ENCODE results near the gene SLC24A4. TPM values are rescaled to one million over a fixed set of nuclear protein-coding genes. Genes with fewer than 3 reads are reported as not detected.

The SLC24A4 gene
- total and polyA plus RNA-seq, 2 of the 4 experiments (the other 2 are of a cell fraction), result not detected

GRCh38 chr14:92528486-92529100 lies 205.6 kb downstream of the SLC24A4 start:
- H3K18ac ChIP-seq (ENCODE audit: low read depth, low read length), result peak overlapping the region; percentile 24
- H3K23ac ChIP-seq (ENCODE audit: low read depth, low read length), result peak overlapping the region; percentile 73
- H3K56ac ChIP-seq (ENCODE audit: extremely low read depth, insufficient read depth, low read length), result no peak overlapping the region
- intact Hi-C loops (cut with micrococcal nuclease) (no loop called here), in situ Hi-C loops (cut with MboI; ENCODE audit: low sequenced_read_pairs) (no loop called here), dilution Hi-C loops (cut with HindIII; ENCODE audit: low sequenced_read_pairs, unreplicated experiment) (no loop called here)
- ChIA-PET POLR2A (ENCODE audit: unreplicated experiment) (no interaction called here), CTCF (interaction anchor here (0.6 kb wide), 1 partner anchor 224 kb away, joined by 4 read pairs; no protein-coding TSS in a partner anchor)
- no peaks in the 10 kb centered on the region for H3K36me3 ChIP-seq (ENCODE audit: control insufficient read depth, insufficient read depth, low read length)
- BruUV-seq (replicated peaks), result no TSS peak
- no peaks in the 10 kb centered on the region for H3K27me3 ChIP-seq (ENCODE audit: control insufficient read depth, insufficient read depth, low read length)
- WGBS, 2 experiments (ENCODE audit: extremely low coverage in 2 of 2, insufficient read length in 1 of 2), result no CpG with 5 or more reads among the region's 14 CpGs
- H3K27ac ChIP-seq (ENCODE audit: insufficient read depth, low read length), result peak overlapping the region; percentile 75
- H2BK20ac ChIP-seq (ENCODE audit: low read depth, low read length), result peak overlapping the region; percentile 74
- no peak overlapping the region for H3K4me3 ChIP-seq (ENCODE audit: insufficient read depth, low read depth, low read length)
- peak overlapping the region; percentile 1 for H2AFZ ChIP-seq (replicated peaks; ENCODE audit: low read length, poor library complexity)
- peak overlapping the region; percentile 88 for H2BK120ac ChIP-seq (ENCODE audit: low read depth, low read length)
- peak overlapping the region; percentile 74 for H2BK5ac ChIP-seq (ENCODE audit: low read depth, low read length, poor library complexity, severe bottlenecking)
- peak overlapping the region; percentile 75 for H4K91ac ChIP-seq (ENCODE audit: insufficient read depth, low read depth, low read length)
- peaks cover 14% of the 10 kb centered on the region for H4K20me1 ChIP-seq (ENCODE audit: insufficient read depth, low read length)
- TF ChIP-seq MXI1 (IDR thresholded peaks at IDR 0.05; ENCODE audit: borderline replicate concordance, low read depth, low read length), result no peak
- no peak for TF ChIP-seq FOS (IDR thresholded peaks at IDR 0.05; ENCODE audit: low read depth, low read length)
- TF ChIP-seq, protein P1, sequence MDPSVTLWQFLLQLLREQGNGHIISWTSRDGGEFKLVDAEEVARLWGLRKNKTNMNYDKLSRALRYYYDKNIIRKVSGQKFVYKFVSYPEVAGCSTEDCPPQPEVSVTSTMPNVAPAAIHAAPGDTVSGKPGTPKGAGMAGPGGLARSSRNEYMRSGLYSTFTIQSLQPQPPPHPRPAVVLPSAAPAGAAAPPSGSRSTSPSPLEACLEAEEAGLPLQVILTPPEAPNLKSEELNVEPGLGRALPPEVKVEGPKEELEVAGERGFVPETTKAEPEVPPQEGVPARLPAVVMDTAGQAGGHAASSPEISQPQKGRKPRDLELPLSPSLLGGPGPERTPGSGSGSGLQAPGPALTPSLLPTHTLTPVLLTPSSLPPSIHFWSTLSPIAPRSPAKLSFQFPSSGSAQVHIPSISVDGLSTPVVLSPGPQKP (IDR thresholded peaks at IDR 0.05; ENCODE audit: borderline replicate concordance, low read depth, low read length), result no peak
- TF ChIP-seq RAD21 (IDR thresholded peaks at IDR 0.05; ENCODE audit: low read length), result no peak
- no peak for TF ChIP-seq CHD1 (IDR thresholded peaks at IDR 0.05; ENCODE audit: low read depth, low read length)
- TF ChIP-seq, protein P2, sequence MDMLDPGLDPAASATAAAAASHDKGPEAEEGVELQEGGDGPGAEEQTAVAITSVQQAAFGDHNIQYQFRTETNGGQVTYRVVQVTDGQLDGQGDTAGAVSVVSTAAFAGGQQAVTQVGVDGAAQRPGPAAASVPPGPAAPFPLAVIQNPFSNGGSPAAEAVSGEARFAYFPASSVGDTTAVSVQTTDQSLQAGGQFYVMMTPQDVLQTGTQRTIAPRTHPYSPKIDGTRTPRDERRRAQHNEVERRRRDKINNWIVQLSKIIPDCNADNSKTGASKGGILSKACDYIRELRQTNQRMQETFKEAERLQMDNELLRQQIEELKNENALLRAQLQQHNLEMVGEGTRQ (IDR thresholded peaks at IDR 0.05; ENCODE audit: low read depth, low read length), result no peak
- TF ChIP-seq SMC3 (IDR thresholded peaks at IDR 0.05; ENCODE audit: low read depth, low read length), result no peak
- no peak for TF ChIP-seq CEBPB (IDR thresholded peaks at IDR 0.05; ENCODE audit: low read depth, low read length)
- no peak for TF ChIP-seq MAFK (IDR thresholded peaks at IDR 0.05; ENCODE audit: low read depth, low read length)
- TF ChIP-seq RFX5 (IDR thresholded peaks at IDR 0.05; ENCODE audit: low read depth, low read length), result no peak
- TF ChIP-seq RCOR1 (IDR thresholded peaks at IDR 0.05; ENCODE audit: insufficient replicate concordance, low read length), result no peak
- TF ChIP-seq BHLHE40 (IDR thresholded peaks at IDR 0.05; ENCODE audit: low read depth, low read length), result no peak
- no peak for TF ChIP-seq NFE2L2 (IDR thresholded peaks at IDR 0.05; ENCODE audit: low read depth, low read length)
- H3K14ac ChIP-seq (replicated peaks; ENCODE audit: low read depth, low read length), result peak overlapping the region; percentile 84; the same call in 1 of the 2 replicates
- ATAC-seq (ENCODE audit: low read depth) (no peak), DNase-seq (no peak)
- H3K9me1 ChIP-seq (ENCODE audit: insufficient read depth, low read length), result peaks cover 26% of the 10 kb centered on the region
- peak overlapping the region; percentile 42; the same call in 1 of the 3 replicates for H2BK15ac ChIP-seq (ENCODE audit: low read depth, low read length)
- peak overlapping the region; percentile 94 for H2AK5ac ChIP-seq (ENCODE audit: low read depth, low read length)
- peak overlapping the region; percentile 81 for H3K4ac ChIP-seq (ENCODE audit: low read depth, low read length)
- H4K5ac ChIP-seq (ENCODE audit: low read depth, low read length), result peak overlapping the region; percentile 78
- H3K9me3 ChIP-seq (ENCODE audit: control insufficient read depth, insufficient read depth, low read length), result no peaks in the 10 kb centered on the region
- H3K79me1 ChIP-seq (ENCODE audit: low read depth in 1 of 2, low read length in 2 of 2), result peaks cover 48 to 79% of the 10 kb centered on the region in 2 experiments
- H3K4me2 ChIP-seq (ENCODE audit: low read depth, low read length), result no peak overlapping the region
- peak overlapping the region; percentile 25 to 65; a peak in 2 of 4 replicates for H4K8ac ChIP-seq (ENCODE audit: low read depth in 2 of 2, low read length in 2 of 2)
- peak overlapping the region; percentile 83 for H2AK9ac ChIP-seq (replicated peaks; ENCODE audit: low read depth, low read length, poor library complexity)
- H3K4me1 ChIP-seq (ENCODE audit: control insufficient read depth, insufficient read depth, low read length), result peaks cover 26% of the 10 kb centered on the region
- no peak overlapping the region for H3K9ac ChIP-seq (ENCODE audit: low read depth, low read length)

Data from IMR-90 (cell line).